GM18526 (cell line): ENCODE measurements around the gene PRKAR1B.

Experiments used
- POLR2A ChIP-seq: IDR thresholded peaks from 3 replicates; pipeline ENCODE4 v1.6.1; 2011; ENCODE audit not compliant: insufficient read length; ENCODE audit errors: extremely low read depth

Gene PRKAR1B

GRCh38 chr7:572416-573268, 154.4 kb downstream of the PRKAR1B start:
- no peak for TF ChIP-seq POLR2A

- no peak for TF ChIP-seq POLR2A
These were observed 155.2 kb downstream of the PRKAR1B start for GRCh38 chr7:571718-572415.

- TF ChIP-seq POLR2A: no peak
These were observed 155.9 kb downstream of the PRKAR1B start for GRCh38 chr7:571096-571717.

- TF ChIP-seq POLR2A: no peak
These were observed 156.3 kb downstream of the PRKAR1B start for GRCh38 chr7:570801-571070.

- no peak for TF ChIP-seq POLR2A
These were observed 156.9 kb downstream of the PRKAR1B start for GRCh38 chr7:569996-570800.

- no peak for TF ChIP-seq POLR2A
These were observed 157.8 kb downstream of the PRKAR1B start for GRCh38 chr7:569071-569855.

GRCh38 chr7:568031-568951, 158.8 kb downstream of the PRKAR1B start:
- no peak for TF ChIP-seq POLR2A

GRCh38 chr7:567305-567883, 159.7 kb downstream of the PRKAR1B start:
- no peak for TF ChIP-seq POLR2A

- no peak for TF ChIP-seq POLR2A
These were observed 161.0 kb downstream of the PRKAR1B start for GRCh38 chr7:566100-566499.

GRCh38 chr7:564176-564865, 162.8 kb downstream of the PRKAR1B start:
- no peak for TF ChIP-seq POLR2A

GRCh38 chr7:563629-564170, 163.4 kb downstream of the PRKAR1B start:
- TF ChIP-seq POLR2A: no peak
